Measurements from ENCODE around the gene FOXP1. TPM values are rescaled to one million over a fixed set of nuclear protein-coding genes. Genes with fewer than 3 reads are reported as not detected.
A peak's percentile ranks its signal among the peaks of the same experiment; 100 is the strongest.

FOXP1 gene
- total RNA-seq, 4 donors from 2014 or later = 13.2 to 46.6 (median 29.2) TPM

DNA sequence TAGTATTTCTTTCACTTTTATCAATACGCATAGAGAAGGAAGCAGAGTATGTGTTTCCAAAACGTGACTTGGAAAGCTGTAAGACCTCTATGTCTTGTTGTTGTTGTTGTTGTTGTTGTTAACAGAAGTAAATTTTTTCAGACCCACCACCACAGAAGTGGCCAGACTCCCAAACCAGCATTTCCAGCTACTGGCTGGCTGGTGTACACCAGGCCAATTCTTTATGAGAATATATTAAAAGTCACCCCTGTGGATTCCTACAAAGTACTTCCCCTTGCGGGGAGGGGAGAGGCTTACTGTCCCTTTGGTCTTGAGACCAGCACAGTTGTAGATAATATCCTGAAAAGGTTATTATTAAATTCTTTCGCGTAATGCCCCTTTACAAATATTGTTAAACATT lies 1.6 kb upstream of the FOXP1 start:
- TF ChIP-seq POLR2A (IDR thresholded peaks at IDR 0.05) = no peak
- TF ChIP-seq, protein P1, sequence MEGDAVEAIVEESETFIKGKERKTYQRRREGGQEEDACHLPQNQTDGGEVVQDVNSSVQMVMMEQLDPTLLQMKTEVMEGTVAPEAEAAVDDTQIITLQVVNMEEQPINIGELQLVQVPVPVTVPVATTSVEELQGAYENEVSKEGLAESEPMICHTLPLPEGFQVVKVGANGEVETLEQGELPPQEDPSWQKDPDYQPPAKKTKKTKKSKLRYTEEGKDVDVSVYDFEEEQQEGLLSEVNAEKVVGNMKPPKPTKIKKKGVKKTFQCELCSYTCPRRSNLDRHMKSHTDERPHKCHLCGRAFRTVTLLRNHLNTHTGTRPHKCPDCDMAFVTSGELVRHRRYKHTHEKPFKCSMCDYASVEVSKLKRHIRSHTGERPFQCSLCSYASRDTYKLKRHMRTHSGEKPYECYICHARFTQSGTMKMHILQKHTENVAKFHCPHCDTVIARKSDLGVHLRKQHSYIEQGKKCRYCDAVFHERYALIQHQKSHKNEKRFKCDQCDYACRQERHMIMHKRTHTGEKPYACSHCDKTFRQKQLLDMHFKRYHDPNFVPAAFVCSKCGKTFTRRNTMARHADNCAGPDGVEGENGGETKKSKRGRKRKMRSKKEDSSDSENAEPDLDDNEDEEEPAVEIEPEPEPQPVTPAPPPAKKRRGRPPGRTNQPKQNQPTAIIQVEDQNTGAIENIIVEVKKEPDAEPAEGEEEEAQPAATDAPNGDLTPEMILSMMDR (IDR thresholded peaks at IDR 0.05 in 4 of 5, conservative IDR thresholded peaks at IDR 0.05 in 1 of 5) = no peak
- in situ Hi-C loops (cut with MboI; ENCODE audit: low sequenced_read_pairs in 4 of 4) = loop anchor here in 2 of 4 donors (10.0 to 25.0 kb wide), 4 partner anchors 448 to 1048 kb away; no protein-coding TSS in a partner anchor
- DNase-seq (no peak), ATAC-seq (no peak)
- peak overlapping the region; percentile 92 to 94 (median 93) for H3K27ac ChIP-seq
- H3K4me3 ChIP-seq = peak overlapping the region in 3 of 4 donors; percentile 19 to 90 (median 75)
- no peaks in the 10 kb centered on the region for H3K36me3 ChIP-seq
- peaks cover 12 to 16% of the 10 kb centered on the region in 2 donors for H3K4me1 ChIP-seq
- intact Hi-C loops (cut with DNase I; ENCODE audit: low total_unique reads) = loop anchor here (2.0 to 10.0 kb wide), 7 partner anchors 210 to 1033 kb away; no protein-coding TSS in a partner anchor
- no peaks in the 10 kb centered on the region for H3K27me3 ChIP-seq
- no peaks in the 10 kb centered on the region for H3K9me3 ChIP-seq

DNA sequence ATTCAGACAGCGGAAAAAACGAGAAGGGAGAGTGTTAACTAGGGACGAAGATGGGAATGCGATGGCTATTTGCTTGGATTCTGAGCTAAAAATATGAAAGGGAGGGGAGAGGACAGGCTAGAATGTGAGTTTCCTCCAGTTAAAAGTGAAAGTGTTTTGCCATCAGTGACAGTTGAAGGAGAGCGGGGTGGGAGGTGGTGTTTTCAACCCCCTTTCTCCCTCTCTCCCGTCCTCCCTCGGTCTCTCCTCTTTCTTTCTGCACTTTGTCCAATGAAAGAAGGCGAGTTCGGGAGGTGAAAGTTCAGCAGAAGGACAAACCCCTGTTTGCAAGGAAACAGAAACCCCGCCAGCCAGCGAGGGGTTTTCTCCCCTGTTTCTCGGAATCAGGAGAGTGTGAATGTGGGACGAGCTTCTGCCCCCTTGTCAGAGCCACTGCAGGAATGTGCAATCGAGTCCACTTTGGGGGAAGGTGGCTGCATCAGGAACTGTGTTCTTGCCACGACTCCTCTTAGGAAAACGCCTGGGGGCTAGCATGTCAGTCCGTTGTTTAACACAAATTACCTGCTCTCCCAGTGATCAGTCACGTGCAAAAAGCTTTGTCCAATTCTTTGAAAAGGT lies 975 bp upstream of the FOXP1 start:
- in situ Hi-C loops (cut with MboI; ENCODE audit: low sequenced_read_pairs in 4 of 4) = loop anchor here in 2 of 4 donors (10.0 to 25.0 kb wide), 4 partner anchors 447 to 1047 kb away; no protein-coding TSS in a partner anchor
- ATAC-seq = peak; percentile 19 to 20

GRCh38 chr3:71582612-71583565 lies 639 bp downstream of the FOXP1 start:
- H3K27ac ChIP-seq = peak overlapping the region; percentile 92 to 94 (median 93)
- intact Hi-C loops (cut with DNase I; ENCODE audit: low total_unique reads) = loop anchor here (2.0 to 10.0 kb wide), 6 partner anchors 41 to 748 kb away; no protein-coding TSS in a partner anchor
- in situ Hi-C loops (cut with MboI; ENCODE audit: low sequenced_read_pairs in 4 of 4) = loop anchor here in 2 of 4 donors (10.0 to 25.0 kb wide), 4 partner anchors 446 to 1046 kb away; no protein-coding TSS in a partner anchor
- peak overlapping the region; percentile 75 to 90 (median 83) for H3K4me3 ChIP-seq
- H3K36me3 ChIP-seq = no peaks in the 10 kb centered on the region
- TF ChIP-seq POLR2A (IDR thresholded peaks at IDR 0.05) = no peak
- TF ChIP-seq, protein P1 (IDR thresholded peaks at IDR 0.05 in 4 of 5, conservative IDR thresholded peaks at IDR 0.05 in 1 of 5) = no peak
- ATAC-seq = peak; percentile 34 to 41
- H3K4me1 ChIP-seq = peaks cover 31 to 32% of the 10 kb centered on the region in 2 donors
- peak; percentile 53 to 58 for DNase-seq
- no peaks in the 10 kb centered on the region for H3K27me3 ChIP-seq
- no peaks in the 10 kb centered on the region for H3K9me3 ChIP-seq

More for the DNA sequence above, 975 bp upstream of the FOXP1 start:
- DNase-seq = peak; percentile 19 to 24
- H3K27ac ChIP-seq = peak overlapping the region; percentile 92 to 94 (median 93)
- no peaks in the 10 kb centered on the region for H3K36me3 ChIP-seq
- no peaks in the 10 kb centered on the region for H3K27me3 ChIP-seq
- peaks cover 18 to 22% of the 10 kb centered on the region in 2 donors for H3K4me1 ChIP-seq
- TF ChIP-seq POLR2A (IDR thresholded peaks at IDR 0.05) = peak in 1 of 2 donors; percentile 42
- TF ChIP-seq, protein P1 (IDR thresholded peaks at IDR 0.05 in 4 of 5, conservative IDR thresholded peaks at IDR 0.05 in 1 of 5) = no peak
- no peaks in the 10 kb centered on the region for H3K9me3 ChIP-seq
- intact Hi-C loops (cut with DNase I; ENCODE audit: low total_unique reads) = loop anchor here (2.0 to 10.0 kb wide), 9 partner anchors 42 to 1032 kb away; no protein-coding TSS in a partner anchor
- peak overlapping the region; percentile 75 to 90 (median 83) for H3K4me3 ChIP-seq

DNA sequence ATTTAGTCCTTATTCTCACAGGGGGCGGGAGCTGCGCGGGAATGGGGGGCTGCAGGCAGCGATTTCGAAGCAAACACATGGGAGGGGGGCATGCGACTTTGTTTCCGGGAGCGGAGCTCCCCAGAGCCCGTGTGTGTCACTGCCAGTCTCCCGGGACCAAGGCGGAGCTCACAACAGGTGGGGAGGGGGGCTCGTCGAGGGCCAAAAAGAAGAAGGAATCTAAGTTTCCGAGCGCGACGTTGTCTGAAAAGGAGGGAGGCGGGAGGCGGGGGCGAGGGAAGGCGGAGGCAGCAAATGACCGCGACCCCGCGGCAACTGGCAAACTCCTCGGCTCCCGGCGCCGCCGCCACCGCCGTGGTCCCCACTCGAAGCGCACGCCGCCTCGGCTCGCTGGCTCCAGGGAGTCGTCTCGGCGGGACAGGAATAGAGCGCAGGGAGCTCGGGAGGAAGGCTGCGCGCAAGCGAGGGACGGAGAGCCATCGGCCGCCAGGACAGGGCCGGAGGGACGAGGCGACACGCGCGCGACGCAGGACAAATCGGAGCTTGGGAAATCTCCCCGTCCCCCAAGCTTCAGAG lies 1.4 kb downstream of the FOXP1 start:
- Histone ChIP-seq H3K27me3 (no peaks in the 10 kb centered on the region), H3K9me3 (no peaks in the 10 kb centered on the region), H3K4me3 (peak overlapping the region; percentile 75 to 90 (median 83)), H3K4me1 (peaks cover 31 to 35% of the 10 kb centered on the region in 2 donors), H3K36me3 (no peaks in the 10 kb centered on the region), H3K27ac (peak overlapping the region; percentile 92 to 94 (median 93))
- ATAC-seq (peak; percentile 27 to 30), DNase-seq (peak; percentile 6 to 26)
- in situ Hi-C loops (cut with MboI; ENCODE audit: low sequenced_read_pairs in 4 of 4) = loop anchor here in 2 of 4 donors (10.0 to 25.0 kb wide), 4 partner anchors 445 to 1045 kb away; no protein-coding TSS in a partner anchor
- no peak for TF ChIP-seq POLR2A (IDR thresholded peaks at IDR 0.05)
- TF ChIP-seq, protein P1 (IDR thresholded peaks at IDR 0.05 in 4 of 5, conservative IDR thresholded peaks at IDR 0.05 in 1 of 5) = no peak
- intact Hi-C loops (cut with DNase I; ENCODE audit: low total_unique reads) = loop anchor here (2.0 to 10.0 kb wide), 6 partner anchors 40 to 747 kb away; no protein-coding TSS in a partner anchor
